Cardiac muscle cell (in vitro differentiated cells and primary cell): Measurements from ENCODE around the gene ZNF319. TPM values are rescaled to one million over a fixed set of nuclear protein-coding genes. Genes with fewer than 3 reads are reported as not detected.

Experiments
- DNase-seq, 2 donors: peaks; one replicate each; pipeline versions ENCODE4 v3.0.0 to v3.0.0-alpha.2; 2010 to 2017; ENCODE audit warnings: low read depth in 1 of 2, low spot score in 1 of 2
- H3K27ac ChIP-seq: fragments of 200-600 bp; sonication (generic); 2 replicates; pipeline ENCODE4 v1.5.1; 2016
- H3K27me3 ChIP-seq: fragments of 200-600 bp; sonication (generic); 2 replicates; pipeline ENCODE4 v1.6.0; 2016; ENCODE audit warnings: control low read depth
- H3K36me3 ChIP-seq: fragments of 200-600 bp; sonication (generic); 2 replicates; pipeline ENCODE4 v1.5.1; 2016; ENCODE audit warnings: control low read depth
- H3K4me1 ChIP-seq: fragments of 200-600 bp; sonication (generic); 2 replicates; pipeline ENCODE4 v1.8.1; 2017; ENCODE audit warnings: low read depth, mild to moderate bottlenecking, mixed run types
- H3K4me3 ChIP-seq: fragments of 200-600 bp; sonication (generic); 2 replicates; pipeline ENCODE4 v1.5.1; 2016; ENCODE audit warnings: mild to moderate bottlenecking
- H3K9me3 ChIP-seq: fragments of 200-600 bp; sonication (generic); 2 replicates; pipeline ENCODE4 v1.5.1; 2017; ENCODE audit warnings: low read depth, mild to moderate bottlenecking, control low read depth
- CTCF ChIP-seq: IDR thresholded peaks from 2 replicates; pipeline ENCODE4 v1.5.1; 2012; ENCODE audit warnings: low read depth, mild to moderate bottlenecking, low read length
- polyA plus RNA-seq: library from polyadenylated mRNA; unstranded; fragments of >200 nt; fragmentation: Nextera tagmentation; extraction: Ambion mirVana; gene quantifications from 2 replicates; pipeline ENCODE4 v1.2.1, GENCODE V29; 2016
- total RNA-seq: library from RNA; depleted of rRNA; stranded (reverse); fragments of >200 nt; gene quantifications from 2 replicates; pipeline ENCODE4 v1.2.3, GENCODE V29; 2016

ZNF319 gene
- total and polyA plus RNA-seq, 2 experiments from 2014 or later: 12.3 to 12.4 TPM

DNA sequence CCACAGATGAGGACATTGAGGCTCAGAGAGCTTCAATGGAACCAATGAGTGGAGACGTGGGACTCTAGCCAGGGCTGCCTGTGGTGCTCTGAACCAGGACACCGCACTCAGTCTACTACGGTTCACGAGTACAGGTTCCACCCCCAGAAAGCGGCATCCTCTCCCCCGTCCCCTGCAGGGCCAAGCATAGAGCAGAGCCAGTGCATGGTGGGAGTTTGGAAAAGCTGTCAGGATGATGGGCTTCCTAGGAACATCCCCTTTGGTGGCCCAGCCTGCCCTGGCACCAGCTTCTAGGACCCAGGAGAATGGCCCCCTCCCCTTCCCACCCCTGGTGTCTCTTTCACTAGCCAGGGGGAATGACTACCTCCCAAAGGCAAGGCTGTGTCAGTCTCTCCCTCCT lies 8.4 kb downstream of the ZNF319 start:
- Histone ChIP-seq H3K4me3 (no peak overlapping the region), H3K4me1 (no peaks in the 10 kb centered on the region), H3K9me3 (no peaks in the 10 kb centered on the region), H3K27me3 (no peaks in the 10 kb centered on the region), H3K27ac (no peak overlapping the region), H3K36me3 (peaks cover 8% of the 10 kb centered on the region)
- no peak for TF ChIP-seq CTCF
- DNase-seq: no peak

DNA sequence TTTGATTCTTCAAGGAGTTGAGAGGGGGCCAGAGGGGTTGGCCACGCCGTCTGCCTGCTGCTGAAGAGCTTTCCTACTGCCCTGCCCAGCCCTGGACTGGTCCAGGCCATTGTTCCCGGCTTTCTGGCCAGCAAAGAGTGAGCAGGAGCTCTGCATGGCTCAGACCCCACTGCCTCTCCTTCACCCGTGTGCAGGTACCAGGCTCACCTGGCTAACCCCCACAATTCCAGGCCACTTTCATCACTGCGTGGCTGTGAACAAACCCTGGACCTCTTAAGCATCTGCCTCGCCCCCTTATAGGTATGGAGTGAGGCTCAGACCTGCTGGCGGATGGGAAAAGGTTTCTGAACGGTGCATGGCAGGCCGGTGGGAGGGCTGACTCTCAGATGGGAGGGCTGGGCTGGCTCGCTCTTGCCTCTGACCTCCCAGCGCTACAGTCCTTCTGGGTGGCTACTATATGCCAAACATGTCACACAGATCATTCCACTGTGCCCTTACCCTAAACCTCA lies 8.9 kb downstream of the ZNF319 start:
- no peak for DNase-seq
- H3K27me3 ChIP-seq: no peaks in the 10 kb centered on the region
- H3K4me1 ChIP-seq: no peaks in the 10 kb centered on the region
- H3K4me3 ChIP-seq: no peak overlapping the region
- no peak overlapping the region for H3K27ac ChIP-seq
- H3K36me3 ChIP-seq: peaks cover 4% of the 10 kb centered on the region
- no peaks in the 10 kb centered on the region for H3K9me3 ChIP-seq
- no peak for TF ChIP-seq CTCF

DNA sequence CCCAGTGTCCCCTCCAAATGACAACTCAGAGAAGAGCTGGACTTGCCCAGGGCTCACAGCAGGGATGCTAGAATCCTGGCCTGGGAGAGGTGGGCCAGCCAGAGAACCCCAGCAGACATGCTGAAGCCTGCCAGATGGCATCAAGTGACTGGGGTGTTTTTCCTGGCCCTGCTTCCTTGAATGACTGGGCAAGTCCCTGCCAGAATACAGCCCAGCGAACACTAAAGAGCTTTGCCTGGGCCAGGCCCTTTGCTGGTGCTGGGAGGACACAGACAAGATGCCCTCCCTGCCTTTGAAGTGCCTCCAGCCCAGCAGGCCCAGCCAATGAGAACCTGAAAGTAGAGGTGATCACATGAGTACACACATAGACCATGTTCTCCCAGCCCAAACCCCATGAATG lies 11.5 kb downstream of the ZNF319 start:
- Histone ChIP-seq H3K27me3 (no peaks in the 10 kb centered on the region), H3K27ac (no peak overlapping the region), H3K36me3 (no peaks in the 10 kb centered on the region), H3K9me3 (no peaks in the 10 kb centered on the region), H3K4me1 (peaks cover 7% of the 10 kb centered on the region), H3K4me3 (no peak overlapping the region)
- TF ChIP-seq CTCF: no peak
- DNase-seq: no peak

DNA sequence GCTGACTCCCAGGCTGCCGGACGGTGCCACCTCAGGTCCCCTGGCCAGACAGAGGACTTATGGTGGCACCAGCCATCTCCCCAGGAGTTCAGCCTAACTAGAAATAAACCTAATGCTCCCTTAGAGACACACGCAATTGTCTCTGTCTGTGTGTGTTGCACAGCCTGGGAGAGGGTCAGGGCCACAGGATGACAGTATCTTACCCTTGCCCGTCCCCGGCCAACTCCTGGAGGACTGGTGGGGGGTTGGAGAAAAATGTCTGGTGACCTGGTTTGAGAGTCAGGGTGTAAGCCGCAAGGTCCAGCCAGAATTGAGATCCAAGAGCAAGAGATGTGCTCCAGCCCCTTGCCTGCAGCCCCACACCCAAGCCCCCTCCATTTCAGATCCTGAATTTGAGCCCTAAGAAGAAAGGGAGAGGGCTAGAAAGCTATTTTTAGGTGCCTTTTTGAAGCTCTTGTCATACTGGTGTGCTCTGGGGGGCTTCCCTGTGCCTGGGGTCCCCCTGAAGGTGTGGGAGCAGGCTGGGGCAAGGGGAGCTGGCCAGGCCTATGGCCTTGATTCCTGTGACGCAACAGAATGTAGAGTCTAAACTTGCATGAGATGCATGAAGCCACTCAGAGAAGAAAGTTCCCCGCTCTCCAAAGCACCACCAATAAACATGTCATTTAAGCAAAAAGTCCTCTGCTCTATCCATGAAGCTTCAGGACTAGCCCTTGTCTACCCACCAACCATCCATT lies 12.9 kb downstream of the ZNF319 start:
- Histone ChIP-seq H3K4me3 (no peak overlapping the region), H3K27me3 (no peaks in the 10 kb centered on the region), H3K9me3 (no peaks in the 10 kb centered on the region), H3K36me3 (no peaks in the 10 kb centered on the region), H3K4me1 (peaks cover 7% of the 10 kb centered on the region), H3K27ac (no peak overlapping the region)
- no peak for TF ChIP-seq CTCF
- no peak for DNase-seq

DNA sequence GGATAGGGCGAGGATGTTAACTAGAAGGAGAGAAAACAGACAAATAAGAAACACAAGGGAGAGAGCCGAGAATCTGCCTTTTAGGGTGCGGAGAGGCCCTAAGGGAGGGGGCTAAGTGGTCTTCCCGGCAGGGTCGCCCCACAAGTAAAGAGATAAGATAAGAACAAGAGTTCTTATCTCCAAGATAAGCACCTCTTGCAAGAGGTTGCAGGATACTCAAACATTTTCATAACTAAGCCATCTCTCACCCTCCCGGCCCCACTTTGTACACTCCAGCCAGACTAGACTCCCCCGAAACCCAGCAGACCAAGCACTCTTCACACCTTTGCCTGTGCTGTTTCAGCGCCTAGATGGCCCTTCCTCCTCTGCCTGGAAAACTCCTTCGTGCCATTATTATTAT lies 14.3 kb downstream of the ZNF319 start:
- H3K4me1 ChIP-seq: peaks cover 7% of the 10 kb centered on the region
- peak overlapping the region; percentile 41 for H3K4me3 ChIP-seq
- no peak overlapping the region for H3K27ac ChIP-seq
- no peaks in the 10 kb centered on the region for H3K36me3 ChIP-seq
- H3K27me3 ChIP-seq: no peaks in the 10 kb centered on the region
- no peak for DNase-seq
- TF ChIP-seq CTCF: no peak
- H3K9me3 ChIP-seq: no peaks in the 10 kb centered on the region
